Adipocyte (in vitro differentiated cells): ENCODE data around the gene ARHGEF16.

Source experiments
- DNase-seq: peaks from one replicate; pipeline ENCODE4 v3.0.0-alpha.2; 2015; ENCODE audit warnings: low read depth
- H3K27me3 ChIP-seq: replicated peaks from 2 replicates; pipeline ENCODE4 v1.7.0; 2013; ENCODE audit warnings: mild to moderate bottlenecking, low read length, moderate library complexity; ENCODE audit not compliant: control insufficient read depth, insufficient read depth
- H3K36me3 ChIP-seq: 2 replicates; pipeline ENCODE4 v1.7.0; 2013; ENCODE audit warnings: low read length, mild to moderate bottlenecking, moderate library complexity; ENCODE audit not compliant: control insufficient read depth, insufficient read depth, severe bottlenecking
- H3K4me1 ChIP-seq: 2 replicates; pipeline ENCODE4 v1.7.0; 2013; ENCODE audit warnings: mild to moderate bottlenecking, low read length, moderate library complexity; ENCODE audit not compliant: control insufficient read depth, insufficient read depth
- H3K4me3 ChIP-seq: 2 replicates; pipeline ENCODE4 v1.7.0; 2013; ENCODE audit warnings: mild to moderate bottlenecking, low read length, moderate library complexity
- H3K9ac ChIP-seq: 2 replicates; pipeline ENCODE4 v1.7.0; 2013; ENCODE audit warnings: mild to moderate bottlenecking, low read length, moderate library complexity
- H3K9me3 ChIP-seq: 2 replicates; pipeline ENCODE4 v1.7.0; 2013; ENCODE audit warnings: mild to moderate bottlenecking, low read length, moderate library complexity; ENCODE audit not compliant: control insufficient read depth

ARHGEF16 gene

GRCh38 chr1:3441410-3441847 is 13.0 kb upstream of the ARHGEF16 start:
- H3K4me3 ChIP-seq, result no peak overlapping the region
- no peak overlapping the region for H3K9ac ChIP-seq
- peaks cover 29% of the 10 kb centered on the region for H3K9me3 ChIP-seq
- peaks cover 57% of the 10 kb centered on the region for H3K27me3 ChIP-seq
- no peak for DNase-seq
- H3K36me3 ChIP-seq, result no peaks in the 10 kb centered on the region
- no peaks in the 10 kb centered on the region for H3K4me1 ChIP-seq

GRCh38 chr1:3441880-3442279 is 12.6 kb upstream of the ARHGEF16 start:
- Histone ChIP-seq H3K36me3 (no peaks in the 10 kb centered on the region), H3K4me3 (no peak overlapping the region), H3K9me3 (peaks cover 31% of the 10 kb centered on the region), H3K4me1 (no peaks in the 10 kb centered on the region), H3K27me3 (peaks cover 55% of the 10 kb centered on the region), H3K9ac (no peak overlapping the region)
- DNase-seq, result no peak

- H3K4me3 ChIP-seq, result no peak overlapping the region
Measured at GRCh38 chr1:3442331-3442730, 12.1 kb upstream of the ARHGEF16 start.

GRCh38 chr1:3442901-3443300 is 11.6 kb upstream of the ARHGEF16 start:
- DNase-seq, result no peak
- Histone ChIP-seq H3K4me1 (no peaks in the 10 kb centered on the region), H3K9ac (no peak overlapping the region), H3K36me3 (no peaks in the 10 kb centered on the region), H3K4me3 (no peak overlapping the region), H3K9me3 (peaks cover 31% of the 10 kb centered on the region), H3K27me3 (peaks cover 62% of the 10 kb centered on the region)

More at GRCh38 chr1:3442331-3442730, 12.1 kb upstream of the ARHGEF16 start:
- Histone ChIP-seq H3K36me3 (no peaks in the 10 kb centered on the region), H3K9me3 (peaks cover 30% of the 10 kb centered on the region), H3K4me1 (no peaks in the 10 kb centered on the region), H3K9ac (no peak overlapping the region), H3K27me3 (peaks cover 57% of the 10 kb centered on the region)
- DNase-seq, result no peak

- Histone ChIP-seq H3K36me3 (no peaks in the 10 kb centered on the region), H3K4me3 (no peak overlapping the region), H3K9me3 (peaks cover 33% of the 10 kb centered on the region), H3K27me3 (peaks cover 61% of the 10 kb centered on the region), H3K9ac (no peak overlapping the region), H3K4me1 (no peaks in the 10 kb centered on the region)
- DNase-seq, result no peak
Measured at GRCh38 chr1:3443807-3444206, 10.7 kb upstream of the ARHGEF16 start.

- Histone ChIP-seq H3K4me3 (no peak overlapping the region), H3K27me3 (peaks cover 62% of the 10 kb centered on the region), H3K4me1 (no peaks in the 10 kb centered on the region), H3K9me3 (peaks cover 33% of the 10 kb centered on the region), H3K9ac (no peak overlapping the region), H3K36me3 (no peaks in the 10 kb centered on the region)
- DNase-seq, result no peak
Measured at GRCh38 chr1:3444298-3444697, 10.2 kb upstream of the ARHGEF16 start.

- no peak overlapping the region for H3K9ac ChIP-seq
- DNase-seq, result no peak
- H3K9me3 ChIP-seq, result peaks cover 33% of the 10 kb centered on the region
- H3K27me3 ChIP-seq, result peaks cover 62% of the 10 kb centered on the region
- H3K4me3 ChIP-seq, result no peak overlapping the region
- H3K36me3 ChIP-seq, result no peaks in the 10 kb centered on the region
- no peaks in the 10 kb centered on the region for H3K4me1 ChIP-seq
Measured at GRCh38 chr1:3444736-3445135, 9.7 kb upstream of the ARHGEF16 start.

GRCh38 chr1:3450202-3450863 is 4.1 kb upstream of the ARHGEF16 start:
- H3K4me3 ChIP-seq, result no peak overlapping the region
- H3K4me1 ChIP-seq, result no peaks in the 10 kb centered on the region
- H3K27me3 ChIP-seq, result peaks cover 56% of the 10 kb centered on the region
- H3K9me3 ChIP-seq, result peaks cover 40% of the 10 kb centered on the region
- no peak overlapping the region for H3K9ac ChIP-seq
- no peaks in the 10 kb centered on the region for H3K36me3 ChIP-seq
- DNase-seq, result no peak

- no peak overlapping the region for H3K9ac ChIP-seq
- peaks cover 60% of the 10 kb centered on the region for H3K27me3 ChIP-seq
- peaks cover 34% of the 10 kb centered on the region for H3K9me3 ChIP-seq
- DNase-seq, result no peak
- H3K4me3 ChIP-seq, result no peak overlapping the region
- H3K4me1 ChIP-seq, result no peaks in the 10 kb centered on the region
- no peaks in the 10 kb centered on the region for H3K36me3 ChIP-seq
Measured at GRCh38 chr1:3450983-3451382, 3.5 kb upstream of the ARHGEF16 start.

GRCh38 chr1:3451994-3452865 is 2.2 kb upstream of the ARHGEF16 start:
- no peaks in the 10 kb centered on the region for H3K4me1 ChIP-seq
- no peaks in the 10 kb centered on the region for H3K36me3 ChIP-seq
- H3K4me3 ChIP-seq, result no peak overlapping the region
- DNase-seq, result no peak
- peak overlapping the region; percentile 74 for H3K9ac ChIP-seq
- peaks cover 72% of the 10 kb centered on the region for H3K27me3 ChIP-seq
- peaks cover 26% of the 10 kb centered on the region for H3K9me3 ChIP-seq

- peaks cover 20% of the 10 kb centered on the region for H3K9me3 ChIP-seq
- H3K9ac ChIP-seq, result peak overlapping the region; percentile 74
- H3K27me3 ChIP-seq, result peaks cover 72% of the 10 kb centered on the region
- no peaks in the 10 kb centered on the region for H3K4me1 ChIP-seq
- no peaks in the 10 kb centered on the region for H3K36me3 ChIP-seq
- no peak for DNase-seq
- H3K4me3 ChIP-seq, result no peak overlapping the region
Measured at GRCh38 chr1:3452866-3453175, 1.6 kb upstream of the ARHGEF16 start.
